Activated T-cell treated with anti-CD3 and anti-CD28 coated beads, Interleukin-2, amount 50 U/mL, for 4 hours (primary cell): ENCODE measurements around the gene DNAJC1. TPM values are rescaled to one million over a fixed set of nuclear protein-coding genes. Genes with fewer than 3 reads are reported as not detected.

Source experiments
- ATAC-seq, 2 donors: fragments of 200-7000 bp; cut with Tn5 transposase; one replicate each; pipeline ENCODE4 v1.10.0; 2021
- DNase-seq: peaks from one replicate; pipeline ENCODE4 v3.0.0-alpha.2; 2020
- H3K27me3 Mint-ChIP-seq: one replicate; pipeline ENCODE4 v1.8.0; 2021; ENCODE audit warnings: low read depth, mixed read lengths
- H3K36me3 Mint-ChIP-seq: one replicate; pipeline ENCODE4 v1.8.0; 2022; ENCODE audit warnings: mixed read lengths; ENCODE audit not compliant: insufficient read depth
- H3K4me1 Mint-ChIP-seq: one replicate; pipeline ENCODE4 v1.8.0; 2021; ENCODE audit warnings: low read depth, mixed read lengths
- H3K4me3 Mint-ChIP-seq: one replicate; pipeline ENCODE4 v1.8.0; 2021; ENCODE audit warnings: mild to moderate bottlenecking, moderate library complexity, mixed read lengths
- H3K9me3 Mint-ChIP-seq: one replicate; pipeline ENCODE4 v1.8.0; 2021; ENCODE audit warnings: mixed read lengths
- total RNA-seq, 3 donors: library from RNA; stranded (reverse); gene quantifications; one replicate each; pipeline ENCODE4 v1.2.1, GENCODE V29; 2021

The DNAJC1 gene
- total RNA-seq, 3 donors from 2014 or later: 12.9 to 21.6 (median 13.3) TPM

DNA sequence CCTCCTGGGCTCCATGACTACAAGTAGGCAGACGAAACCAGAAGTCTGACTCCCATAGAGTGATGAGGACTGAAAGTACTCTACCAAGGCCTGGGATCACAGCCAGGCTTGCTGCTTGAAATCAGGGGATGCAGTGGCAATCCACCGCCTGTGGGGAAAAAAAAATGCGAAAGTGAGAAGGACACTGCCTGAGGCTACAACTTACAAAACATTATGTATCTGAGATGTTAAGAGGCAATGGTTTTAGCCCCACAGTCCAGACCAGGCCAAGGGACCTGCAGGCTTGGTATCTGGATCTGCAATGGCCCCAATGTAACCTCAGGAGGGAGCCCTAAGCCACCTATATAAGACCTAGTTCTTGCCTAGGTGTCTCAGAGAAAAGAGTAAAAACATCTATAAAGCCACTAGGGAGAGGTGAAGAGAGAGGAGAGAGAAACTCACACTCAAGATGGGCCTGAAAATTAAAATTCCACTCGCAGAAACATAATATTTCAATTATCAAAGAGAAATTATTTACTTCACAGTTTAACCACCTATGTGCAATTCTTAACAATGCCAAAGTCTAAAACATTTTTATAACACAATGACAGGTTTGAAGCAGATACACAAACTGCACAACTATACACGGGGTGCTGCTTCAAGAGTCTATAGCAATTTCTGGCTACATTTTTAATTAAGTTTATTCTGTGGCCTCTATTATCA, 13.9 kb downstream of the DNAJC1 start:
- peaks cover 4% of the 10 kb centered on the region for H3K9me3 Mint-ChIP-seq
- H3K36me3 Mint-ChIP-seq: peaks cover 3% of the 10 kb centered on the region
- peaks cover 8% of the 10 kb centered on the region for H3K4me1 Mint-ChIP-seq
- ATAC-seq (peak; percentile 56 to 60), DNase-seq (peak; percentile 15)
- H3K4me3 Mint-ChIP-seq: no peak overlapping the region
- no peaks in the 10 kb centered on the region for H3K27me3 Mint-ChIP-seq

DNA sequence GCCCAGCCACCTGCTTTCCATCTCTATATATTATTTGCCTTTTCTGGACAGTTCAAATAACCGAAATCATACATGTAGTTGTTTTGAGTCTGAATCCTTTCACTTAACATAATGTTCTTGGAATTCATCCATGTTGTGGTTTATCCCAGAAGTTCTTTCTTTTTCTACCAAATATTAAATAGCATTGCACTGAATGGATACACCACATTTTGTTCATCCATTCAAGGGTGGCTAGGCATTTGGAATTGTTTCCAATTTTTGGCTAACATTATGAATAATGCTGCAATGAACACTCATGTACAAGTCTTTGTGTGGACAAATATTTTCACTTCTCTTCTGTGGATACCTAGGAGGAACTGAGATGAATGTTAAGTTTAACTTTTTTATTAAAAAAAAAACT, 18.0 kb downstream of the DNAJC1 start:
- peaks cover 6% of the 10 kb centered on the region for H3K36me3 Mint-ChIP-seq
- no peak for DNase-seq
- H3K4me1 Mint-ChIP-seq: peaks cover 5% of the 10 kb centered on the region
- H3K27me3 Mint-ChIP-seq: no peaks in the 10 kb centered on the region
- peaks cover 4% of the 10 kb centered on the region for H3K9me3 Mint-ChIP-seq
- H3K4me3 Mint-ChIP-seq: no peak overlapping the region
- no peak for ATAC-seq

DNA sequence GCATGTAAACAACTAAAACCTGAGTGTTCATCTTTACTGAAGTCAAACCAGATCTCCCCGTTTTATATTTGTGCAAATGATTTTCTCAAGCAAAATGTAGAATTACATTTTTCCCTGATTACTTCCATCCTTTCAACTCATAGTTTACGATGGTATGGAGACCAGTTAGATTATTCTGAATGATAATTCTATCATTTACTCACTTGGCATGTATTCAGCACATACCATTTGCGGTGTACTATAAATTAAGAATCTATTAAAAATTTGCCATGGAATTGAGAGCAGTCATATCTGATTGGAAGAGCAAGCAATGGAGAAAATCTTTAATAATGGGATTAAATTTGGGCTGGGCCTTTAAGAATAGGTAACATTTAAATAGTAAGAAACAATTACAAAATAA, 22.4 kb downstream of the DNAJC1 start:
- peaks cover 12% of the 10 kb centered on the region for H3K4me1 Mint-ChIP-seq

DNA sequence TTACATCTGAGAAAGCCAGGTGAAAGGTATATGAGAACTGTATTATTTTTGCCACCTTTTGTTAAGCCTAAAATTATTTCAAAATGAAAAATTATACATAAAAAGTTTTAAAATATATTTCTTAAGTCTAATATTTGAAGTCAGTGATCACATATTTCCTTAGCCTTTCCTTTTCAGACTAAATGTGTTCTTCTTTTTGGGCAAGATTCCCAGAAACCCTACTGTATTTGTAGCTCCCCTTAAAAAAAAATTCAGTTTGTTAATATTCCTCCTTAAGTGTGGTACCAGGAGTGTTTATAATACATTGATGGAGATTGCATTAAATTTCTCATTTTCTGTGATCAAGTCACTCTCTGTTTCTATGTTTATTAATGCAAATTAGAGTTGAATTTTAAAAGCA, 22.8 kb downstream of the DNAJC1 start:
- DNase-seq (no peak), ATAC-seq (no peak)
- Mint-ChIP-seq H3K36me3 (peaks cover 3% of the 10 kb centered on the region), H3K4me1 (peaks cover 12% of the 10 kb centered on the region), H3K27me3 (no peaks in the 10 kb centered on the region), H3K4me3 (no peak overlapping the region), H3K9me3 (no peaks in the 10 kb centered on the region)

More for the DNA sequence above, 22.4 kb downstream of the DNAJC1 start:
- peaks cover under 1% of the 10 kb centered on the region for H3K9me3 Mint-ChIP-seq
- H3K4me3 Mint-ChIP-seq: no peak overlapping the region
- ATAC-seq (no peak), DNase-seq (no peak)
- peaks cover 3% of the 10 kb centered on the region for H3K36me3 Mint-ChIP-seq
- H3K27me3 Mint-ChIP-seq: no peaks in the 10 kb centered on the region

DNA sequence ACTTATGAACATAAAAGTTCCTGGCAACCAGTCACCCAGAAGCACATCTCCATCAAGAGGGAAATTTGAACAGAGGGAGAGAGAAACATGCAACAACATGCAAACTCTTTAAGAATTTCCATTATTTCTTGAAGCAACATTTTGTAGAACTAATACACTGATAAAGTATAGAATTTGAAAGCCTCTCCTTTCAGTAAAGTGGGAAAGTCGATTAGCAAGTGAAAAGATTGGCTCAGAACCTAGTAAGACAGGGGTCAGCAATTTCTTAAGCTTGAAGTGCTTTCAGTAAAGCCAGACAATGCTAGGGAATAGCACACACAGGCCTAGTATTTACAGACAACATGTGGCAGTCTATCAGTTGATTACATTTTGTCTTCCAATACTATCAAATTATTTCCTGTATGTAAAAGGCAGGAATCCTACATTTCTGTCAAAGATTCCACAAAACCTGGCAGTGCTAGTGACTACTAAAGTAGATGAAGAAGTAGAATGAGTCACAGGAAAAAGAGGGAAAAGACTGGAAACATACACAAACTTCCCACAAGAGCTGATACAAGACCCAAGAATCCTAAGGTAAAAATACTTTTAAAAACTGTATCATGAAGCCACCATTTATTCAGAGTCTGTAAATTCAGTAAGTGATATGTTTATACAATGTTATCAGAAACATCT, 25.2 kb downstream of the DNAJC1 start:
- peaks cover 3% of the 10 kb centered on the region for H3K36me3 Mint-ChIP-seq
- DNase-seq (no peak), ATAC-seq (no peak)
- H3K4me1 Mint-ChIP-seq: peaks cover 12% of the 10 kb centered on the region
- H3K27me3 Mint-ChIP-seq: no peaks in the 10 kb centered on the region
- no peak overlapping the region for H3K4me3 Mint-ChIP-seq
- H3K9me3 Mint-ChIP-seq: no peaks in the 10 kb centered on the region

DNA sequence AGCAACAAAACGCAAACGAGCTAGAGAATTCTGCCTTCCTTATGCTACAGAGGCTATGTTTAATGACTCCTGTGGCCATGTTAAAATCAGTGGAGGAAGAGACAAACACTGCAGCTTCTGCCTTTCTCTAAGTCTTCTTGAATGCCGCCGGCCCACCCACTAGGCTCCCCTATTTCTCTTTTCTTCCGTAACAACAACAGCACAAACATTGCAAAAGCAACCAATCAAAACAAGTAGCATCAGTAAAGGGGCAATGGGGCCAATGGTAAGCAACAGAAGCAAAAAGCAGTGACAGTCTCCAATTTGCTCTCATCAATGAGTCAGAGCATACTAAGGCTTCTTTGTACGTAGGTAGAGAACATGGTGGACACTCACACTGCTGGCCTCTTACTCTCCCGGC, 26.8 kb downstream of the DNAJC1 start:
- no peak overlapping the region for H3K4me3 Mint-ChIP-seq
- no peaks in the 10 kb centered on the region for H3K27me3 Mint-ChIP-seq
- H3K9me3 Mint-ChIP-seq: no peaks in the 10 kb centered on the region
- DNase-seq: no peak
- no peak for ATAC-seq
- H3K4me1 Mint-ChIP-seq: peaks cover 14% of the 10 kb centered on the region
- H3K36me3 Mint-ChIP-seq: no peaks in the 10 kb centered on the region

DNA sequence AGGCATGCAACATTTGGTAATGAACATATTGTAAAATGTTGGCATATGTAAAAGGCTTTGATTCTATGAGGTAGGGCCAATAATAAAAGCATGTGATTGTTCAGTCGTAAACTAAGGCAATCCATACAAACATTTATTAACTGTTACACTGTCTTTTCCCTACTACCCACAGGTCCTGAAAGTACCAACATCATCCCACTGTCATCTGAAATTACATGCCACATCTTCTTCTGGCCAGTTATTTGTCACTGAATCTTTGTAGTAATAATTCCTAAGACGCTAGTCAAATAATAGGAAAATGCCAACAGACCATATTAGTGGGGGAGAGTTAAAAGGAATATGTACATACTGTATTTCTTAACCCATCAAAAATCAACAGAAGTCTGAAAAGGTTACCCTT, 27.2 kb downstream of the DNAJC1 start:
- Mint-ChIP-seq H3K4me3 (no peak overlapping the region), H3K4me1 (peaks cover 14% of the 10 kb centered on the region), H3K36me3 (no peaks in the 10 kb centered on the region), H3K27me3 (no peaks in the 10 kb centered on the region), H3K9me3 (no peaks in the 10 kb centered on the region)
- ATAC-seq (no peak), DNase-seq (no peak)

DNA sequence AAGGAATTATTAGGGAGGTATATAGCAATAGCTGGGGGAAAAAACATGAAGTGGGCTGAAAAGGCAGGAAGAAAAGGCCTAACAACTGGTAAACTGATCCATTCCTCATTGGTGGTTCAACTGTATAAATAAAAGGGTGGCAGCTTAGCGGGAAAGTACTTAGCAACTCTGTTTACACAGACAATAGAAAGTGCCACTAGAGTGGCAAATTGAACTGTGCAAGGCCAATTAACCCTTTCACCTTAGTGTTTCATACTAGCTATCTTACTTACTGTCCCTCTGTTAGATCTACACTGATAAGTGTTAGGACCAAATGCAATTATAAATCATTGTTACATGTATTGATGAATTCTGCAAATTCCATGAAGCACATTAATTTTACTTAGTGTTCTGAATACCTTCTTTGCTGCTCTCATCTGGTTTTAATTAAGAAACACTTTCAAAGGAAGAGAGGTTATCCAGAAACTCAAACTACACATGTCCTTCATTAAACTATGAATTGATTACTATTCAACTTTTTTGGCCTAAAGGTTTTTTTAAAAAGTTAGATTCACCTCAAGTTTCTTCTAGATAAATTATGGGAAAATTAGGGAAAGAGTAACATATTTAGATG, 28.0 kb downstream of the DNAJC1 start:
- Mint-ChIP-seq H3K36me3 (no peaks in the 10 kb centered on the region), H3K9me3 (no peaks in the 10 kb centered on the region), H3K4me1 (peaks cover 14% of the 10 kb centered on the region), H3K4me3 (no peak overlapping the region), H3K27me3 (no peaks in the 10 kb centered on the region)
- ATAC-seq (no peak), DNase-seq (no peak)

DNA sequence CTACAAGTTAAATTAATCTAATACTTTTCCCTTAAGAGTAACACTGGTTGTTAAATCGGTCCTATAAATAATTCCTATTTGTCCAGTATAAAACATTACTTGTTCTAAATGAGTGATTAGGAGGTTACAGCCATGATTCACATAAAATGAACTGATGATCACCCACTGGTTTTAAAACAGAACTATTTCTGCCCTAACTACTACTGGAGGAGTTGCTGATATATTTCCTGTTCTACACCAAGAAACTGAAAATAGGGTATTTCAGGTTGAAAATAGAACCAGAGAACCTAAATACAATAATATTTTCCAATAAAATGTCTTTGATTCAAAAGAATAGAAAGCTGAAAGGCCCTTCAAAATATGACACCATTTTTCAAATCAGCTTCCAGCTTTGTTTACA, 30.9 kb downstream of the DNAJC1 start:
- Mint-ChIP-seq H3K9me3 (no peaks in the 10 kb centered on the region), H3K27me3 (no peaks in the 10 kb centered on the region), H3K4me3 (no peak overlapping the region), H3K4me1 (peaks cover 11% of the 10 kb centered on the region), H3K36me3 (no peaks in the 10 kb centered on the region)
- DNase-seq (no peak), ATAC-seq (no peak)

DNA sequence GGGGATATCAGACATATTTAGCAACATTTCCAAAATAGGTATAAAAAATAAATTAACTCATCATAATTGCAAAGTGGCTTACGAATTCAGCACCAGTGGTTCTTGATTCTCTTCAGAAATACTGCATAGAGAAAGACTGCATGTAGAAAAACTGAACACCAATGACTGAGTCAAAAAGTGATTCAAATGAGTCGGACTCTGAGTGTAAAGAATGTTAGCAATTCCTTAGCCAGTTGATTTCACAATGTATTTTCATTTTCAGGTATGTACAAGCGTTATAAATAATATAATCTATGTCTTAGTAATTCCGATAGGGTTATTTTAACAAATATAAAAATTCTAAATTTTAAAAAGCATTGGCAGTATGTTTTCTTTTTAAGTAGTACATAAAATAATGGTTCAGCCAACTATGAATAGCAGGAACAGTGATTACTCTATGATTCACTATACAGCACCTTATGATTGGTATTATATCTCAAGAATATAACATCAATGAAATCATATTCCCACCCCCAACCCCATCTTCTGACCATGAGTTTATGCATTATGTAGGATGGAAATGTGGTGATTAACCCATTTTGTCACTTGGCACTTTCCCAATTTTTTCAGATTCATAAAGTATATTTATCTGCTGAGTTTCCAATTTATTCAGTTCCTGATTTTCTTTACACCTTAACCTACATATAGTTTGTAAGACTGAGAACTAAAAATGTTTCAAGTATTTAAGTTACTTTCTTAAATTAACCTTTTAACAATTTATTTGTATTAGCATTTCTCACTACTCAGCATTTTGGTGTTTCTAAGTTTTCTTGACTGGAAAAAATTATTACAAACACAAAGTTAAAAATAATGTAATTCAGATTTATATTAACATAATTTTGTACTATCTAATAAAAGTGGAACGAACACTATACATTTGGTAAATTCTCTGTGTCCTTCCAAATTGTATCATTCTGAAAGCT, 33.9 kb downstream of the DNAJC1 start:
- Mint-ChIP-seq H3K4me3 (no peak overlapping the region), H3K4me1 (peaks cover 8% of the 10 kb centered on the region), H3K36me3 (peaks cover 2% of the 10 kb centered on the region), H3K9me3 (peaks cover 11% of the 10 kb centered on the region), H3K27me3 (no peaks in the 10 kb centered on the region)
- ATAC-seq: no peak
- DNase-seq: no peak

DNA sequence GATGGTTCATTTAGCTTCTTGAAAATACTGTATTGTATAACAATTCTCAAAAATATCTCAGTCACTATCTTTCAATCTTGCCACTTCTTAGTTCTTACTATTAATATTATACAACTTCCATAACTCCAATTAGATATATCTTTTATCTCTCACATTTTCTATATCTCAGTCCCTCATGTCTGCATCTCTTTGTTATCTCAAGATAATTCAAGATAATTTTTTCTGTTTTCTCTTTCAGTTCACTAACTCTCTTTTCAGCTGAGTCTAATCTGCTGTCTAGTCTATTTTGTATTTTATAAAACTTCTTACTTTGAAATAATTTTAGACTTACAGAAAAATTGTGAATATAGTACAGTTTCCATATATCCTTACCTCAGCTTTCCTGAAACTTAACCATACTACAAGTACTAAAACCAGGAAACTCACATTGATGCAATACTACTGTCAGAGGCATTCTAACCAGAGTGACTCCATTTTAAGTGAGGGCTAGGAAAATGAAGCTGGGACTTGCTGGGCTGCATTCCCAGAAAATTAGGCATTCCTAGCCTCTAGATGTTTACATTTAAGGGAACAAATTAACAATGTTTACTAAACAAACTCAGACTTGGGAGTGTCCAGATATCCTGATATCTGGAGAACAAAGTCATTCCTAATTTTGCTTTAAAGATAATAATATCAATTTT, 38.4 kb downstream of the DNAJC1 start:
- no peak for ATAC-seq
- DNase-seq: no peak
- H3K9me3 Mint-ChIP-seq: peaks cover 11% of the 10 kb centered on the region
- H3K4me1 Mint-ChIP-seq: peaks cover 8% of the 10 kb centered on the region
- H3K27me3 Mint-ChIP-seq: no peaks in the 10 kb centered on the region
- no peak overlapping the region for H3K4me3 Mint-ChIP-seq
- H3K36me3 Mint-ChIP-seq: peaks cover 2% of the 10 kb centered on the region

DNA sequence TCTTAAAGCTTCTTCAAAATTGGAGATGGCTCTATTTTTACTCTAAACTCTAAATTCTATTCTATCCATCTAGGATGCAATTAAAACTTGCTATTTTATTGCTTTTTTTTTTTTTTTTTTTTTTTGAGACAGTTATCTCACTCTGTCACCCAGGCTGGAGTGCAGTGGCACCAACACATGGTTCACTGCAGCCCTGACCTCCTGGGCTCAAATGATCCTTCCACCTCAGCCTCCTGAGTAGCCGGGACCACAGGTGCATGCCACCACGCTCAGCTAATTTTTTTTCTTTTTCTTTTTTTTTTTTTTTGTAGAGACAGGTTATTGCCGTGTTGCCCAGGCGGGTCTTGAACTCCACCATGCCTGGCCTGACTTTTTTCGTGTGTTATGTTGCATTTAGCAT, 41.2 kb downstream of the DNAJC1 start:
- Mint-ChIP-seq H3K36me3 (peaks cover 2% of the 10 kb centered on the region), H3K27me3 (no peaks in the 10 kb centered on the region), H3K4me1 (peaks cover 12% of the 10 kb centered on the region), H3K9me3 (peaks cover 11% of the 10 kb centered on the region), H3K4me3 (no peak overlapping the region)
- no peak for DNase-seq
- no peak for ATAC-seq

DNA sequence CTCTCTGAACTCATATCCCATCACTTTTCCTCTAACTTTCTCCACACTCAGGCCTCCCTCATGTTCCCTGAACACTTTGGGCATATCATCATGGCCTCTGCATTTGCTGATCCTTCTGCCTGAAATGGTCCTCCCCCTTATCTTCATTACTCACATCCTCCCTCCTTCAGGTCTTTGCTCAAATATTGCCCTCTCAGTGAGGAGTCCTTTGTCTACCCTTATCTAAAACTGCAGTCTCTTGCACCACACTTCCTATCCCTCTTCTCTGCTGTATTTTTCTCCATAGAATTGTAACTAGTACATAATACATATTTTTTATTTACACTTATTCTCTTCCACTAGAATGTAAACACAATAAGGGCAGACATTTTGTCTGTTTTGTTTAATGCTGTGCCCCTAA, 41.7 kb downstream of the DNAJC1 start:
- Mint-ChIP-seq H3K27me3 (no peaks in the 10 kb centered on the region), H3K36me3 (peaks cover 2% of the 10 kb centered on the region), H3K9me3 (peaks cover 11% of the 10 kb centered on the region), H3K4me3 (no peak overlapping the region), H3K4me1 (peaks cover 12% of the 10 kb centered on the region)
- DNase-seq (no peak), ATAC-seq (no peak)

DNA sequence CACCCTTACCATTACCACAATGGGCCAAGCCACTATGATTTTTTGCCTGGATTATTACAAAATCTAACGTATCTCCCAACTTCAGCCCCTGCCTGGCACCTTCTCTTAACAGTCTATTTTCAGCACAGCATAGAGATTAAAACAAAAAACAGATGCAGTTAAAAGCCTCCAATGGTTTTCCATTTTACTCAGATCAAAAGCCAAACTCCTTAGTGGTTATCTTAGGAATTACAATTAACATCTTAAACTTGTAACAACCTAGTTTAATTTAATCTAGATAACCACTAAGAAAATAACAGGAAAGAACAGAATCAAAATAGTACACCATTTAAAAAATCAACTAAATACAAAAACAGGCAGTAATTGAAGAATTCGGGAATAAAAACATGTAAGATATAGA, 43.5 kb downstream of the DNAJC1 start:
- DNase-seq: no peak
- Mint-ChIP-seq H3K27me3 (no peaks in the 10 kb centered on the region), H3K4me1 (peaks cover 11% of the 10 kb centered on the region), H3K4me3 (no peak overlapping the region), H3K36me3 (peaks cover 1% of the 10 kb centered on the region), H3K9me3 (peaks cover 4% of the 10 kb centered on the region)
- ATAC-seq: no peak
